HG02571 (cell line): ENCODE data around the gene TAS2R3.

ENCODE experiments used
- ATAC-seq: cut with Tn5 transposase; IDR thresholded peaks from one replicate; pipeline ENCODE4 v1.9.1; 2021; ENCODE audit warnings: mild to moderate bottlenecking, moderate library complexity; ENCODE audit not compliant: unreplicated experiment

Gene TAS2R3

DNA sequence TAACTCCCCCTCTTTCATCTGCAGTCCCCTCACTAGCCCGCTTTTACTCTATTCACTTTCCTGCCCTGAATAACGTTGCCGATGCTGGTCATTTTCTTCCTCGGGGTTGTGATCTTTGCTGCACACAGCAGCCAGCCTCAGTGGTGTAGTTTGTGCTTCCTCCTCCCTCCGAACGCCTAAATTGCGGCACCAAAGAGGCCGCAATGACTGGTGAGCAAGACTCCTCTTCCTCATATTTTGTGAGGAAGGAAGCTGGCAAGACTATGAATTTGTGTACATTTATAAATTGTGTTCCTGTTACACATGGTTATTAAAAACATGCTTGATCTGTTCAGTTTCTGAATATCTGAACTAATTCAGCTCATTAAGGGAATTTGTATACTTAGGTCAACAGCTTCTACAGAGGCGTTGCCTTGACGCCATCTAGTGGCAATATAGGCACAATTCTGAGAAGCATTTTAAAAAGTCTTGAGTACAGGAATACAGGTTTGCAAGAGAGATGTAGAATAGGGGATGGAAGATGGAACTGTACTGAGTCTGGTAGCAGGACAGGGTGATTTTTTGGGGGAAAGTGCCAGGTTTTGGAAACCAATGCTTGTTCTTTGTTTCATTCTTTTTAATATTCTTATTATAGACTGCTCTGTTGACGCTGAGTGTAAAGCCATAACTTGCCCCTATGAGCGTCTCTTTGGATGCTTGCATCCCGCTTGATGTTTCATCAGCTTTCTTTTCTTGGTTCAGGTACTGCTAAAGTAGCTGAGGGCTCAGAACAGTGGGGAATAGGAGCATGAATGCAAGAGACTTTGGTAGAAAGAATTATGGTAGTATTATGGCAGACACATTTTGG lies 22.0 kb downstream of the TAS2R3 start:
- no peak for ATAC-seq

DNA sequence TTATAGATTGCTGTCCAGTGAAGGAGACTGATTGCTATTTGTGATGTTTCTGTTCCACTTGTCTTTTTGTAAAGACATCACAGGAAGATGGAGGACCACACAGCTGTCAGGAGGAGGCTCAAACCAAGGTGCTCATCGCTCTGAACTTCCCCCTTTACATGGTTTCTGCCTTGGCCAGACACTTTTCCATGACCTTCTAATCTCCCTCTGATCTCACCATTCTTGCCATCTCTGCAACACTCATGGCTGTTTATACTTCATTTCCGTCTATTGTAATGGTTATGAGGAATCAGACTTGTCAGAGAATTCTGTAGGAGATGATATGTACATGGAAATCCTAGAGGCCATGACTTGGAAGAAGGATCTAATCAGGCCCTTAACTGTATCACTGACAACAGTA lies 24.4 kb downstream of the TAS2R3 start:
- ATAC-seq, result no peak

DNA sequence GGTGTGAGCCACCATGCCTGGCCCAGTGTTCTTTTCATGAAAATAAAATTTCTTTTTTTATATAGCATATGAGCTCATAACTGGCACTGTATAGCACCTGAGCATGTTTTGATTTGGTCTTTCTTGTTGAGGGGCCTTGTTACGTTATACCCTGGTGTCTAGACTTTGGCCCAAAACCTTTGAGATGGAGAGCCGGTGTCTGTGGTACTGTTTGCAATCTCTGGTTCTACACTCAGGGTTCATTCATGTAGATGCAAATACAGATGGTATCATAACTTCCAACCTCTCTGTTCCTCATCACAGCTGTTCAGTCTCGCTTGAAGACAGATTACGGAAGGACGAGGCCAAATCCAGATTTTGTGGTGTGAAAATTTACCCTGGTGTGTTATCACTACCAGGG lies 26.0 kb downstream of the TAS2R3 start, which contains the start of gene TAS2R5:
Gene TAS2R5, plus strand, starts transcription at position 301 of the 400 bp plus-strand sequence. CDS start 145 bp downstream, outside the sequence.
- ATAC-seq, result no peak

- ATAC-seq, result no peak
Observed at GRCh38 chr7:141792526-141792925, 28.6 kb downstream of the TAS2R3 start.
